Lung microvascular endothelial cell (primary cell): Measurements from ENCODE around the gene POF1B. TPM values are rescaled to one million over a fixed set of nuclear protein-coding genes. Genes with fewer than 3 reads are reported as not detected.

Experiments
- DNase-seq, 2 donors: peaks; one replicate each; pipeline versions ENCODE4 v3.0.0 to v3.0.0-alpha.2; 2010; ENCODE audit warnings: low read depth in 2 of 2
- total RNA-seq: library from RNA; depleted of rRNA; stranded (reverse); fragments of >200 nt; gene quantifications from 2 replicates; pipeline ENCODE4 v1.2.1, GENCODE V29; 2014

Gene POF1B
- total RNA-seq, 1 donor from 2014 or later = 5.4 TPM

GRCh38 chrX:85243155-85243554 is 136.3 kb downstream of the POF1B start:
- no peak for DNase-seq

Other genes starting within 250 kb of the POF1B start
- under 0.01 TPM in 1 of 2 replicates, not detected in the other for gene SATL1, start 135.9 kb downstream of the POF1B start, total RNA-seq
- gene ZNF711, start 135.7 kb downstream of the POF1B start, total RNA-seq = 3.3 and 4.6 TPM in 2 replicates